GM12878 (cell line): ENCODE results near the gene SRCAP. TPM values are rescaled to one million over a fixed set of nuclear protein-coding genes. Genes with fewer than 3 reads are reported as not detected.

Experiments
- ATF7 ChIP-seq: fragments of 450-650 bp; IDR thresholded peaks from 2 replicates; pipeline ENCODE4 v1.6.1; 2016; ENCODE audit warnings: low read depth, mild to moderate bottlenecking
- CBFB ChIP-seq: IDR thresholded peaks from 2 replicates; pipeline ENCODE4 v1.6.1; 2016; ENCODE audit warnings: antibody characterized with exemption, low read depth
- CBX3 ChIP-seq: fragments of 200-600 bp; sonication (generic); IDR thresholded peaks from 2 replicates; pipeline ENCODE4 v1.6.1; 2016; ENCODE audit warnings: low read depth, borderline replicate concordance
- CBX5 ChIP-seq: sonication (generic); IDR thresholded peaks from 2 replicates; pipeline ENCODE4 v1.6.1; 2016; ENCODE audit warnings: low read depth, moderate library complexity, mild to moderate bottlenecking, inconsistent platforms
- CEBPB ChIP-seq, 2 experiments: fragments of 150-350 bp in 1 of 2; IDR thresholded peaks; 2 replicates each; pipeline ENCODE4 v1.6.1; 2012 to 2014; ENCODE audit warnings: low read depth in 2 of 2, low read length in 2 of 2, borderline replicate concordance in 1 of 2, inconsistent platforms in 1 of 2
- CREB1 ChIP-seq: IDR thresholded peaks from 2 replicates; pipeline ENCODE4 v1.6.1; 2012; ENCODE audit warnings: low read depth, mild to moderate bottlenecking, inconsistent platforms
- EGR1 ChIP-seq, 2 experiments: IDR thresholded peaks; 1 replicate in 1 of 2; 2 replicates in 1 of 2; pipeline ENCODE4 v1.6.1; 2011 to 2012; ENCODE audit warnings: low read depth in 2 of 2, low read length in 2 of 2, borderline replicate concordance in 1 of 2, mild to moderate bottlenecking in 1 of 2, moderate library complexity in 1 of 2
- GATAD2B ChIP-seq: fragments of 450-650 bp; conservative IDR thresholded peaks from 2 replicates; pipeline ENCODE4 v1.6.1; 2017; ENCODE audit warnings: low read depth, mild to moderate bottlenecking, moderate library complexity
- HCFC1 ChIP-seq: fragments of 150-350 bp; IDR thresholded peaks from 2 replicates; pipeline ENCODE4 v1.6.1; 2014; ENCODE audit warnings: low read length
- HDAC6 ChIP-seq: fragments of 200-600 bp; sonication (generic); IDR thresholded peaks from one replicate; pipeline ENCODE4 v1.8.0; 2017; ENCODE audit warnings: antibody characterized with exemption; ENCODE audit not compliant: unreplicated experiment
- MTA3 ChIP-seq: IDR thresholded peaks from 2 replicates; pipeline ENCODE4 v1.6.1; 2012; ENCODE audit warnings: low read length, inconsistent platforms, borderline replicate concordance
- NFYB ChIP-seq: IDR thresholded peaks from 2 replicates; pipeline ENCODE4 v1.6.1; 2011; ENCODE audit warnings: low read depth, mild to moderate bottlenecking, low read length, improper control_type of control experiment, moderate library complexity; ENCODE audit not compliant: insufficient read depth
- NR2C1 ChIP-seq: fragments of 450-650 bp; IDR thresholded peaks from 2 replicates; pipeline ENCODE4 v1.6.1; 2017; ENCODE audit warnings: antibody characterized with exemption, mild to moderate bottlenecking, moderate library complexity
- NR2C2 ChIP-seq: IDR thresholded peaks from 2 replicates; pipeline ENCODE4 v1.6.1; 2011; ENCODE audit warnings: borderline replicate concordance, low read depth; ENCODE audit not compliant: control insufficient read depth, insufficient read length
- POLR2AphosphoS5 ChIP-seq: IDR thresholded peaks from 2 replicates; pipeline ENCODE4 v1.6.1; 2011; ENCODE audit warnings: mild to moderate bottlenecking, low read length, inconsistent platforms
- RAD51 ChIP-seq: fragments of 450-650 bp; IDR thresholded peaks from 2 replicates; pipeline ENCODE4 v1.6.1; 2016; ENCODE audit warnings: moderate library complexity, mild to moderate bottlenecking, inconsistent platforms
- RELA ChIP-seq: fragments of 450-650 bp; IDR thresholded peaks from 2 replicates; pipeline ENCODE4 v1.8.0; 2014; ENCODE audit warnings: borderline replicate concordance; ENCODE audit not compliant: partially characterized antibody
- TBL1XR1 ChIP-seq: IDR thresholded peaks from 2 replicates; pipeline ENCODE4 v1.6.1; 2012; ENCODE audit warnings: low read depth, low read length, improper control_type of control experiment
- TCF12 ChIP-seq: IDR thresholded peaks from 2 replicates; pipeline ENCODE4 v1.6.1; 2011; ENCODE audit warnings: low read depth, mild to moderate bottlenecking, low read length
- YBX1 ChIP-seq: fragments of 450-650 bp; IDR thresholded peaks from 2 replicates; pipeline ENCODE4 v1.6.1; 2016; ENCODE audit warnings: antibody characterized with exemption
- ZNF274 ChIP-seq: IDR thresholded peaks from one replicate; pipeline ENCODE4 v1.8.0; 2011; ENCODE audit not compliant: insufficient read length, insufficient read depth
- polyA plus RNA-seq, 11 experiments: library from polyadenylated mRNA; depleted of rRNA in 4 of 11; unstranded in 6 of 11; stranded (reverse) in 5 of 11; fragments of >200 nt; fragmentation: Nextera tagmentation in 4 of 11; fragmentation: Illumina TruSeq in 1 of 11; extraction: Ambion mirVana in 4 of 11; extraction: Trizol in 1 of 11; gene quantifications; 1 replicate in 1 of 11; 2 replicates in 10 of 11; pipeline versions ENCODE4 v1.2.1 to v1.2.3, GENCODE V29; 2011 to 2016; ENCODE audit warnings: inconsistent platforms in 2 of 11, missing spikeins in 2 of 11, low read depth in 1 of 11
- total RNA-seq, 4 experiments: library from RNA; depleted of rRNA in 3 of 4; stranded (reverse); fragments of >200 nt in 3 of 4; fragmentation: Illumina TruSeq in 1 of 4; extraction: Trizol in 1 of 4; gene quantifications; 2 replicates each; pipeline versions ENCODE4 v1.2.1 to v1.2.3, GENCODE V29; 2013 to 2021
- TF ChIP-seq, protein P1 (sequence below): IDR thresholded peaks from 2 replicates; pipeline ENCODE4 v1.6.1; 2012; ENCODE audit warnings: low read length, inconsistent platforms
- TF ChIP-seq, protein P2 (sequence below): fragments of 450-650 bp; IDR thresholded peaks from 2 replicates; pipeline ENCODE4 v1.6.1; 2017; ENCODE audit warnings: mild to moderate bottlenecking
- TF ChIP-seq, protein P3 (sequence below): IDR thresholded peaks from 2 replicates; pipeline ENCODE4 v1.6.1; 2012; ENCODE audit warnings: low read depth, low read length, improper control_type of control experiment
- TF ChIP-seq, protein P4 (sequence below): fragments of 450-650 bp; IDR thresholded peaks from 2 replicates; pipeline ENCODE4 v1.6.1; 2017; ENCODE audit warnings: mild to moderate bottlenecking, low read depth, inconsistent platforms; ENCODE audit not compliant: poor library complexity, severe bottlenecking

The SRCAP gene
- total and polyA plus RNA-seq, 10 of the 15 experiments (the other 5 are each of a cell fraction or from before 2014, with no cell fraction given) = 0.24 to 58.4 (median 11.6) TPM

DNA sequence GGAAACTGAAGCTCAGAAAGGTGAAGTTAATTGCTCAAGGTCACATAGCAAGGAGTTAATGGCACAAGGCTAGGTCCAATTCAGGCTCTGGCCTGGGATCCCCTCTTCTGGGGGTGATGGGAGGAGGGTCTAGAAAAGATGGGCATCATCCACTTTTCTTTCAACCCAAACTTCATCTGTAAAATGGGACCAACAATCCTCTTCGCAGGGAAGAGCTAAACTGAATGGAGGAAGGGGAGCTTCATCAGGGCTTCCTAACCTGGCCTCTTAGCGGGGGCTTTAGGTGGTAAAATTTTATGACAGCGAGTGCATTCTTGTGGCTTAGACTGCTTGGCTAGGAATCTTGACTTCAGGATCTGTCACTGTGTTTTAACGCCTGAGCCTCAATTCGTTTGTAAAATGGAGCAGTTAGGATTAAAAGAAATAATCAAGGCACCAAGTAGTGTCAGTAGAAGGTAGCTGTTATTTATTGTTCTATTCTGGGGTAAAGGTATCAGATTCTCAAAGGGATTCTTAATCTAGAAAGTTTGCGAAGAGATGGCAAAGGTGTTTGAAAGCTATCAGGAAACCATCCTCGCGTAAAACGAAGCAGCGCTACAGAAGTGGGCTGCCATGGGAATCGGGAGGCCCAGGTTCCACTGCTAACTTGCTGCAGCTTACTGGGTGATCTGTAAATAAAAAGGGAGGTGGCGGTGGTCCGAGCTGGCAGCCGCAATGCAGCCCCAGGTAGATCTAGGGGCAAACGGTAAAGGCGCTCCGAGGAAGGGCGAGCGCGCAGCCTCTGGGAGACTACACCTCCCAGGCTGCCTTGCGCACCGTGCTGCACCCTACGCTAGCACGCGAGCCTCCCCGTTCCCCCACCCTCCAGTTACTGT, 1.5 kb upstream of the SRCAP start (continued):
- TF ChIP-seq YBX1 (no peak), CBFB (no peak), EGR1 (IDR thresholded peaks at IDR 0.05; ENCODE audit: borderline replicate concordance in 1 of 2, low read depth in 2 of 2, low read length in 2 of 2) (peak in 1 of 2 experiments; percentile 4; a peak in 1 of 3 replicates), ZNF274 (no peak), HDAC6 (no peak), GATAD2B (no peak), CREB1 (peak; percentile 91), CEBPB (IDR thresholded peaks at IDR 0.05; ENCODE audit: borderline replicate concordance in 1 of 2, low read depth in 2 of 2, low read length in 2 of 2) (no peak), RAD51 (no peak), RELA (no peak), TCF12 (no peak), HCFC1 (peak; percentile 93), ATF7 (no peak), NR2C2 (no peak), MTA3 (no peak), CBX5 (no peak), NFYB (no peak), TBL1XR1 (no peak), NR2C1 (peak; percentile 78), CBX3 (no peak), POLR2AphosphoS5 (no peak)
- TF ChIP-seq, protein P1, sequence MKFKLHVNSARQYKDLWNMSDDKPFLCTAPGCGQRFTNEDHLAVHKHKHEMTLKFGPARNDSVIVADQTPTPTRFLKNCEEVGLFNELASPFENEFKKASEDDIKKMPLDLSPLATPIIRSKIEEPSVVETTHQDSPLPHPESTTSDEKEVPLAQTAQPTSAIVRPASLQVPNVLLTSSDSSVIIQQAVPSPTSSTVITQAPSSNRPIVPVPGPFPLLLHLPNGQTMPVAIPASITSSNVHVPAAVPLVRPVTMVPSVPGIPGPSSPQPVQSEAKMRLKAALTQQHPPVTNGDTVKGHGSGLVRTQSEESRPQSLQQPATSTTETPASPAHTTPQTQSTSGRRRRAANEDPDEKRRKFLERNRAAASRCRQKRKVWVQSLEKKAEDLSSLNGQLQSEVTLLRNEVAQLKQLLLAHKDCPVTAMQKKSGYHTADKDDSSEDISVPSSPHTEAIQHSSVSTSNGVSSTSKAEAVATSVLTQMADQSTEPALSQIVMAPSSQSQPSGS = no peak
- TF ChIP-seq, protein P2, sequence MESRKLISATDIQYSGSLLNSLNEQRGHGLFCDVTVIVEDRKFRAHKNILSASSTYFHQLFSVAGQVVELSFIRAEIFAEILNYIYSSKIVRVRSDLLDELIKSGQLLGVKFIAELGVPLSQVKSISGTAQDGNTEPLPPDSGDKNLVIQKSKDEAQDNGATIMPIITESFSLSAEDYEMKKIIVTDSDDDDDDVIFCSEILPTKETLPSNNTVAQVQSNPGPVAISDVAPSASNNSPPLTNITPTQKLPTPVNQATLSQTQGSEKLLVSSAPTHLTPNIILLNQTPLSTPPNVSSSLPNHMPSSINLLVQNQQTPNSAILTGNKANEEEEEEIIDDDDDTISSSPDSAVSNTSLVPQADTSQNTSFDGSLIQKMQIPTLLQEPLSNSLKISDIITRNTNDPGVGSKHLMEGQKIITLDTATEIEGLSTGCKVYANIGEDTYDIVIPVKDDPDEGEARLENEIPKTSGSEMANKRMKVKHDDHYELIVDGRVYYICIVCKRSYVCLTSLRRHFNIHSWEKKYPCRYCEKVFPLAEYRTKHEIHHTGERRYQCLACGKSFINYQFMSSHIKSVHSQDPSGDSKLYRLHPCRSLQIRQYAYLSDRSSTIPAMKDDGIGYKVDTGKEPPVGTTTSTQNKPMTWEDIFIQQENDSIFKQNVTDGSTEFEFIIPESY = peak; percentile 6; the same call in 1 of the 2 replicates
- TF ChIP-seq, protein P3, sequence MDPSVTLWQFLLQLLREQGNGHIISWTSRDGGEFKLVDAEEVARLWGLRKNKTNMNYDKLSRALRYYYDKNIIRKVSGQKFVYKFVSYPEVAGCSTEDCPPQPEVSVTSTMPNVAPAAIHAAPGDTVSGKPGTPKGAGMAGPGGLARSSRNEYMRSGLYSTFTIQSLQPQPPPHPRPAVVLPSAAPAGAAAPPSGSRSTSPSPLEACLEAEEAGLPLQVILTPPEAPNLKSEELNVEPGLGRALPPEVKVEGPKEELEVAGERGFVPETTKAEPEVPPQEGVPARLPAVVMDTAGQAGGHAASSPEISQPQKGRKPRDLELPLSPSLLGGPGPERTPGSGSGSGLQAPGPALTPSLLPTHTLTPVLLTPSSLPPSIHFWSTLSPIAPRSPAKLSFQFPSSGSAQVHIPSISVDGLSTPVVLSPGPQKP = 0 out of 2 replicates have a peak, but pooled peaks have one; percentile 35
- TF ChIP-seq, protein P4, sequence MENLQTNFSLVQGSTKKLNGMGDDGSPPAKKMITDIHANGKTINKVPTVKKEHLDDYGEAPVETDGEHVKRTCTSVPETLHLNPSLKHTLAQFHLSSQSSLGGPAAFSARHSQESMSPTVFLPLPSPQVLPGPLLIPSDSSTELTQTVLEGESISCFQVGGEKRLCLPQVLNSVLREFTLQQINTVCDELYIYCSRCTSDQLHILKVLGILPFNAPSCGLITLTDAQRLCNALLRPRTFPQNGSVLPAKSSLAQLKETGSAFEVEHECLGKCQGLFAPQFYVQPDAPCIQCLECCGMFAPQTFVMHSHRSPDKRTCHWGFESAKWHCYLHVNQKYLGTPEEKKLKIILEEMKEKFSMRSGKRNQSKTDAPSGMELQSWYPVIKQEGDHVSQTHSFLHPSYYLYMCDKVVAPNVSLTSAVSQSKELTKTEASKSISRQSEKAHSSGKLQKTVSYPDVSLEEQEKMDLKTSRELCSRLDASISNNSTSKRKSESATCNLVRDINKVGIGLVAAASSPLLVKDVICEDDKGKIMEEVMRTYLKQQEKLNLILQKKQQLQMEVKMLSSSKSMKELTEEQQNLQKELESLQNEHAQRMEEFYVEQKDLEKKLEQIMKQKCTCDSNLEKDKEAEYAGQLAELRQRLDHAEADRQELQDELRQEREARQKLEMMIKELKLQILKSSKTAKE = no peak
